Left kidney (tissue), 2 donors: Measurements from ENCODE around the gene PFN1. TPM values are rescaled to one million over a fixed set of nuclear protein-coding genes. Genes with fewer than 3 reads are reported as not detected.

ENCODE experiments used
- DNase-seq: peaks from one replicate; pipeline ENCODE4 v3.0.0-alpha.2; 2013
- polyA plus RNA-seq: library from polyadenylated mRNA; unstranded; fragments of 120-200 nt; gene quantifications from one replicate; pipeline ENCODE4 v1.2.1, GENCODE V29; 2013; ENCODE audit not compliant: insufficient read length

The PFN1 gene
- polyA plus RNA-seq, 1 donor, result 323 TPM

- no peak for DNase-seq
Observed at GRCh38 chr17:4969551-4970173, 21.3 kb upstream of the PFN1 start.

- no peak for DNase-seq
Observed at GRCh38 chr17:4969047-4969550, 20.8 kb upstream of the PFN1 start.

- no peak for DNase-seq
Observed at GRCh38 chr17:4968486-4969046, 20.2 kb upstream of the PFN1 start.

- DNase-seq, result peak; percentile 97
Observed at GRCh38 chr17:4967539-4968485, 19.5 kb upstream of the PFN1 start, which contains the start of gene SPAG7. SPAG7 (minus strand) TSS chr17:4967817; CDS start chr17:4967804, 13 bp downstream.

GRCh38 chr17:4966844-4967538 lies 18.7 kb upstream of the PFN1 start:
- DNase-seq, result peak; percentile 99

GRCh38 chr17:4965311-4965986 lies 17.1 kb upstream of the PFN1 start:
- no peak for DNase-seq

- DNase-seq, result no peak
Observed at GRCh38 chr17:4960279-4960922, 12.1 kb upstream of the PFN1 start.

GRCh38 chr17:4959261-4959965 lies 11.1 kb upstream of the PFN1 start:
- DNase-seq, result no peak

GRCh38 chr17:4958102-4958501 lies 9.8 kb upstream of the PFN1 start:
- no peak for DNase-seq

GRCh38 chr17:4956493-4957061 lies 8.2 kb upstream of the PFN1 start:
- no peak for DNase-seq

GRCh38 chr17:4955091-4955490 lies 6.8 kb upstream of the PFN1 start:
- no peak for DNase-seq

GRCh38 chr17:4953451-4953961 lies 5.2 kb upstream of the PFN1 start:
- no peak for DNase-seq

- DNase-seq, result no peak
Observed at GRCh38 chr17:4951486-4951885, 3.2 kb upstream of the PFN1 start.

GRCh38 chr17:4950746-4951204 lies 2.4 kb upstream of the PFN1 start, which contains the start of gene ENO3:
ENO3 (plus strand) TSS chr17:4951119; CDS start chr17:4951830, 711 bp downstream.
- DNase-seq, result no peak

GRCh38 chr17:4950075-4950745 lies 1.9 kb upstream of the PFN1 start:
- no peak for DNase-seq

GRCh38 chr17:4949321-4950074 lies 1.2 kb upstream of the PFN1 start:
- no peak for DNase-seq

GRCh38 chr17:4948931-4949320 lies 596 bp upstream of the PFN1 start:
- peak; percentile 91 for DNase-seq
